Liver (tissue), 10 donors: Measurements from ENCODE around the gene MSI2. TPM values are rescaled to one million over a fixed set of nuclear protein-coding genes. Genes with fewer than 3 reads are reported as not detected.

Source experiments
- DNase-seq: peaks from one replicate; pipeline ENCODE4 v3.0.0-alpha.2; 2017; ENCODE audit warnings: low spot score
- H3K27ac ChIP-seq, 2 donors: one replicate each; pipeline ENCODE4 v1.7.0; 2013; ENCODE audit warnings: inconsistent platforms in 2 of 2, low read length in 2 of 2, control low read depth in 1 of 2, low read depth in 1 of 2, mild to moderate bottlenecking in 1 of 2
- H3K27me3 ChIP-seq, 4 donors: one replicate each; pipeline versions ENCODE4 v1.6.1 to v1.7.0; 2013; ENCODE audit warnings: low read length in 3 of 4, inconsistent platforms in 1 of 4, mild to moderate bottlenecking in 1 of 4, moderate library complexity in 1 of 4; ENCODE audit not compliant: control insufficient read depth in 4 of 4, insufficient read depth in 4 of 4
- H3K36me3 ChIP-seq, 4 donors: one replicate each; pipeline versions ENCODE4 v1.6.1 to v1.7.0; 2013; ENCODE audit warnings: low read length in 3 of 4, mild to moderate bottlenecking in 3 of 4, low read depth in 1 of 4, moderate library complexity in 1 of 4; ENCODE audit not compliant: control insufficient read depth in 4 of 4, insufficient read depth in 3 of 4
- H3K4me1 ChIP-seq, 4 donors: one replicate each; pipeline versions ENCODE4 v1.6.1 to v1.7.0; 2013; ENCODE audit warnings: low read length in 3 of 4, mild to moderate bottlenecking in 3 of 4, moderate library complexity in 1 of 4; ENCODE audit not compliant: control insufficient read depth in 4 of 4, insufficient read depth in 4 of 4
- H3K4me3 ChIP-seq, 3 donors: one replicate each; pipeline versions ENCODE4 v1.6.1 to v1.7.0; 2013; ENCODE audit warnings: low read length in 3 of 3, control low read depth in 1 of 3, low read depth in 1 of 3, mild to moderate bottlenecking in 1 of 3
- H3K9ac ChIP-seq, 2 donors: one replicate each; pipeline ENCODE4 v1.7.0; 2013; ENCODE audit warnings: low read length in 2 of 2, mild to moderate bottlenecking in 2 of 2, moderate library complexity in 2 of 2, control low read depth in 1 of 2, low read depth in 1 of 2
- H3K9me3 ChIP-seq, 4 donors: one replicate each; pipeline versions ENCODE4 v1.6.1 to v1.7.0; 2013; ENCODE audit warnings: low read length in 3 of 4; ENCODE audit not compliant: control insufficient read depth in 4 of 4
- ATF3 ChIP-seq: IDR thresholded peaks from 2 replicates; pipeline ENCODE4 v1.6.1; 2016; ENCODE audit warnings: antibody characterized with exemption
- EGR1 ChIP-seq, 2 donors: IDR thresholded peaks; 2 replicates each; pipeline ENCODE4 v1.6.1; 2016 to 2018; ENCODE audit warnings: antibody characterized with exemption in 2 of 2, low read depth in 2 of 2
- GABPA ChIP-seq, 2 donors: IDR thresholded peaks in 1 of 2; conservative IDR thresholded peaks in 1 of 2; 2 replicates each; pipeline ENCODE4 v1.6.1; 2016; ENCODE audit warnings: antibody characterized with exemption in 2 of 2, mild to moderate bottlenecking in 1 of 2, moderate library complexity in 1 of 2
- HNF4G ChIP-seq: IDR thresholded peaks from 2 replicates; pipeline ENCODE4 v1.6.1; 2016; ENCODE audit warnings: antibody characterized with exemption
- NR2F2 ChIP-seq: IDR thresholded peaks from 2 replicates; pipeline ENCODE4 v1.6.1; 2016; ENCODE audit warnings: antibody characterized with exemption
- RAD21 ChIP-seq, 2 donors: IDR thresholded peaks; 2 replicates each; pipeline ENCODE4 v1.6.1; 2016; ENCODE audit warnings: antibody characterized with exemption in 2 of 2, mild to moderate bottlenecking in 2 of 2
- RXRA ChIP-seq, 2 donors: IDR thresholded peaks; 2 replicates each; pipeline ENCODE4 v1.6.1; 2017 to 2018; ENCODE audit warnings: antibody characterized with exemption in 2 of 2, mild to moderate bottlenecking in 1 of 2
- TAF1 ChIP-seq: conservative IDR thresholded peaks from 2 replicates; pipeline ENCODE4 v1.6.1; 2016; ENCODE audit warnings: antibody characterized with exemption, mild to moderate bottlenecking
- WGBS: extraction: QIAGEN DNeasy Blood & Tissue Kit; methylation state at CpG from one replicate; pipeline ENCODE4 v1.1.7; 2013; 5-methylcytosine and 5-hydroxymethylcytosine counted together
- polyA plus RNA-seq, 2 donors: library from polyadenylated mRNA; stranded (reverse) in 1 of 2; unstranded in 1 of 2; fragments of 200-250 nt in 1 of 2; fragments of >200 nt in 1 of 2; fragmentation: Nextera tagmentation in 1 of 2; extraction: Ambion mirVana in 1 of 2; gene quantifications; one replicate each; pipeline versions ENCODE4 v1.2.1 to v1.2.3, GENCODE V29; 2013 to 2015
- small RNA-seq: library from RNA; depleted of rRNA; stranded (forward); fragments of <200 nt; gene quantifications from one replicate; pipeline ENCODE3, GENCODE V24; 2014
- total RNA-seq, 2 donors: library from RNA; depleted of rRNA; stranded (reverse); fragments of >200 nt; gene quantifications; one replicate each; pipeline ENCODE4 v1.2.3, GENCODE V29; 2014
- TF ChIP-seq, protein P1 (sequence below): IDR thresholded peaks from 2 replicates; pipeline ENCODE4 v1.6.1; 2016; ENCODE audit warnings: antibody characterized with exemption
- donor health status: healthy.
- donor health status: healthy.
- donor health status: healthy.
- donor health status: healthy.
- donor health status: healthy.

Gene MSI2
- total and polyA plus RNA-seq, 4 donors = 5.7 to 15.6 (median 9.2) TPM

DNA sequence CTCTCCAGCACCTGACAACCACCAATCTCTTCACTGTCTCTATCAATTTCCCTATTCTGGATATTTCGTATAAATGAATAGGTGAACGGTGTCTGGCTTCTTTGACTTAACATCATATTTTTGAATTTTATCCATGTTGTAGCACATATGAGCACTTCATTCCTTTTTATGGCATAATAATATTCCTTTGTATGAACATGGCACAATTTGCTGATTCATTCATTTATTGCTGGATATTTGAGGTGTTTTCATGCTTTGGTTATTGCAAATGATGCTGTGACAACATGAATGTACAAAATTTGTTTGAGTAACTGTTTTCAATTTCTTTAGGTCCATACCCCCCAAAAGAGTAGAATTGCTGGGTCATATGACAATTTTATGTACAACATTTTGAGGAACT is 476.8 kb downstream of the MSI2 start:
- no peaks in the 10 kb centered on the region for H3K9me3 ChIP-seq
- no peaks in the 10 kb centered on the region for H3K27me3 ChIP-seq
- no peak overlapping the region for H3K9ac ChIP-seq
- peaks cover 0 to 10% (median 3%) of the 10 kb centered on the region in 4 donors for H3K4me1 ChIP-seq
- DNase-seq = no peak
- no peak for TF ChIP-seq TAF1
- no peak for TF ChIP-seq EGR1 (IDR thresholded peaks at IDR 0.05; ENCODE audit: low read depth in 2 of 2)
- TF ChIP-seq GABPA (IDR thresholded peaks at IDR 0.05 in 1 of 2, conservative IDR thresholded peaks at IDR 0.05 in 1 of 2) = no peak
- no peak for TF ChIP-seq HNF4G
- TF ChIP-seq ATF3 = no peak
- no peak for TF ChIP-seq RXRA (IDR thresholded peaks at IDR 0.05)
- no peak for TF ChIP-seq RAD21 (IDR thresholded peaks at IDR 0.05)
- TF ChIP-seq, protein P1, sequence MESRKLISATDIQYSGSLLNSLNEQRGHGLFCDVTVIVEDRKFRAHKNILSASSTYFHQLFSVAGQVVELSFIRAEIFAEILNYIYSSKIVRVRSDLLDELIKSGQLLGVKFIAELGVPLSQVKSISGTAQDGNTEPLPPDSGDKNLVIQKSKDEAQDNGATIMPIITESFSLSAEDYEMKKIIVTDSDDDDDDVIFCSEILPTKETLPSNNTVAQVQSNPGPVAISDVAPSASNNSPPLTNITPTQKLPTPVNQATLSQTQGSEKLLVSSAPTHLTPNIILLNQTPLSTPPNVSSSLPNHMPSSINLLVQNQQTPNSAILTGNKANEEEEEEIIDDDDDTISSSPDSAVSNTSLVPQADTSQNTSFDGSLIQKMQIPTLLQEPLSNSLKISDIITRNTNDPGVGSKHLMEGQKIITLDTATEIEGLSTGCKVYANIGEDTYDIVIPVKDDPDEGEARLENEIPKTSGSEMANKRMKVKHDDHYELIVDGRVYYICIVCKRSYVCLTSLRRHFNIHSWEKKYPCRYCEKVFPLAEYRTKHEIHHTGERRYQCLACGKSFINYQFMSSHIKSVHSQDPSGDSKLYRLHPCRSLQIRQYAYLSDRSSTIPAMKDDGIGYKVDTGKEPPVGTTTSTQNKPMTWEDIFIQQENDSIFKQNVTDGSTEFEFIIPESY = no peak
- no peak for TF ChIP-seq NR2F2
- no peaks in the 10 kb centered on the region for H3K36me3 ChIP-seq
- 96% methylated on average over 2 of the region's 2 CpGs for WGBS
- H3K4me3 ChIP-seq = no peak overlapping the region
- H3K27ac ChIP-seq = no peak overlapping the region

Small RNA genes lying within 50 kb of the gene (small RNA-seq; reads per million reads assigned to genes)
- gene RN7SL449P (not detected), gene RNU7-134P (not detected)

Other genes with a start within 250 kb of the MSI2 start
- gene AKAP1, start 171.3 kb upstream of the MSI2 start, total RNA-seq = 10 to 100 TPM; 36.4 to 58.5 TPM
- gene AKAP1, start 171.3 kb upstream of the MSI2 start, polyA plus RNA-seq = 10 to 100 TPM; 31.3 to 43.1 TPM